Activated T-cell treated with anti-CD3 and anti-CD28 coated beads, Interleukin-2, amount 50 U/mL, for 4 hours (primary cell): ENCODE data around the gene CTSC. TPM values are rescaled to one million over a fixed set of nuclear protein-coding genes. Genes with fewer than 3 reads are reported as not detected.

ENCODE experiments used
- ATAC-seq, 2 donors: fragments of 200-7000 bp; cut with Tn5 transposase; one replicate each; pipeline ENCODE4 v1.10.0; 2021
- DNase-seq: peaks from one replicate; pipeline ENCODE4 v3.0.0-alpha.2; 2020
- H3K27me3 Mint-ChIP-seq: one replicate; pipeline ENCODE4 v1.8.0; 2021; ENCODE audit warnings: low read depth, mixed read lengths
- H3K36me3 Mint-ChIP-seq: one replicate; pipeline ENCODE4 v1.8.0; 2022; ENCODE audit warnings: mixed read lengths; ENCODE audit not compliant: insufficient read depth
- H3K4me1 Mint-ChIP-seq: one replicate; pipeline ENCODE4 v1.8.0; 2021; ENCODE audit warnings: low read depth, mixed read lengths
- H3K4me3 Mint-ChIP-seq: one replicate; pipeline ENCODE4 v1.8.0; 2021; ENCODE audit warnings: mild to moderate bottlenecking, moderate library complexity, mixed read lengths
- H3K9me3 Mint-ChIP-seq: one replicate; pipeline ENCODE4 v1.8.0; 2021; ENCODE audit warnings: mixed read lengths
- total RNA-seq, 3 donors: library from RNA; stranded (reverse); gene quantifications; one replicate each; pipeline ENCODE4 v1.2.1, GENCODE V29; 2021

CTSC gene
- 100 to 1,000 TPM in 2 of 3 donors, 10 to 100 TPM in 1; 67.2 to 129 (median 110) TPM for total RNA-seq

- peak; percentile 86 for DNase-seq
- peaks cover 19% of the 10 kb centered on the region for H3K36me3 Mint-ChIP-seq
- peak within 1 kb of the TSS; percentile 99 for H3K4me3 Mint-ChIP-seq
- peak; percentile 80 to 86 for ATAC-seq
- peaks cover 58% of the 10 kb centered on the region for H3K4me1 Mint-ChIP-seq
- H3K27me3 Mint-ChIP-seq: no peaks in the 10 kb centered on the region
- H3K9me3 Mint-ChIP-seq: no peaks in the 10 kb centered on the region
Measured at GRCh38 chr11:88337181-88337986, at the start of gene CTSC. CTSC (minus strand) TSS chr11:88337736; CDS start chr11:88337672, 64 bp downstream.

GRCh38 chr11:88384669-88385005 is 47.1 kb upstream of the CTSC start:
- no peak for ATAC-seq
- peaks cover 2% of the 10 kb centered on the region for H3K4me1 Mint-ChIP-seq

GRCh38 chr11:88384004-88384668 is 46.6 kb upstream of the CTSC start:
- no peak for ATAC-seq
- H3K9me3 Mint-ChIP-seq: no peaks in the 10 kb centered on the region
- no peaks in the 10 kb centered on the region for H3K36me3 Mint-ChIP-seq
- H3K27me3 Mint-ChIP-seq: no peaks in the 10 kb centered on the region
- H3K4me1 Mint-ChIP-seq: peaks cover 2% of the 10 kb centered on the region
- H3K4me3 Mint-ChIP-seq: no peak overlapping the region
- DNase-seq: no peak

More at GRCh38 chr11:88384669-88385005, 47.1 kb upstream of the CTSC start:
- H3K27me3 Mint-ChIP-seq: no peaks in the 10 kb centered on the region
- no peak for DNase-seq
- H3K36me3 Mint-ChIP-seq: no peaks in the 10 kb centered on the region
- no peaks in the 10 kb centered on the region for H3K9me3 Mint-ChIP-seq
- no peak overlapping the region for H3K4me3 Mint-ChIP-seq

- no peak for ATAC-seq
- H3K9me3 Mint-ChIP-seq: no peaks in the 10 kb centered on the region
- H3K27me3 Mint-ChIP-seq: no peaks in the 10 kb centered on the region
Measured at GRCh38 chr11:88383447-88383846, 45.9 kb upstream of the CTSC start.

GRCh38 chr11:88379130-88379529 is 41.6 kb upstream of the CTSC start:
- no peak for DNase-seq
- no peak overlapping the region for H3K4me3 Mint-ChIP-seq
- H3K4me1 Mint-ChIP-seq: no peaks in the 10 kb centered on the region
- H3K36me3 Mint-ChIP-seq: peaks cover 4% of the 10 kb centered on the region
- no peak for ATAC-seq
- no peaks in the 10 kb centered on the region for H3K27me3 Mint-ChIP-seq
- H3K9me3 Mint-ChIP-seq: no peaks in the 10 kb centered on the region

More at GRCh38 chr11:88383447-88383846, 45.9 kb upstream of the CTSC start:
- no peak overlapping the region for H3K4me3 Mint-ChIP-seq
- H3K4me1 Mint-ChIP-seq: peaks cover 2% of the 10 kb centered on the region
- DNase-seq: no peak
- no peaks in the 10 kb centered on the region for H3K36me3 Mint-ChIP-seq

GRCh38 chr11:88378422-88379066 is 41.0 kb upstream of the CTSC start:
- no peaks in the 10 kb centered on the region for H3K4me1 Mint-ChIP-seq
- DNase-seq (no peak), ATAC-seq (no peak)
- peaks cover 4% of the 10 kb centered on the region for H3K36me3 Mint-ChIP-seq
- H3K4me3 Mint-ChIP-seq: no peak overlapping the region
- H3K9me3 Mint-ChIP-seq: no peaks in the 10 kb centered on the region
- H3K27me3 Mint-ChIP-seq: no peaks in the 10 kb centered on the region

- ATAC-seq (no peak), DNase-seq (no peak)
- Mint-ChIP-seq H3K36me3 (peaks cover 4% of the 10 kb centered on the region), H3K4me1 (no peaks in the 10 kb centered on the region), H3K27me3 (no peaks in the 10 kb centered on the region), H3K9me3 (no peaks in the 10 kb centered on the region), H3K4me3 (no peak overlapping the region)
Measured at GRCh38 chr11:88377646-88378045, 40.1 kb upstream of the CTSC start.

- ATAC-seq (no peak), DNase-seq (no peak)
- peaks cover 4% of the 10 kb centered on the region for H3K36me3 Mint-ChIP-seq
- no peaks in the 10 kb centered on the region for H3K27me3 Mint-ChIP-seq
- H3K4me1 Mint-ChIP-seq: no peaks in the 10 kb centered on the region
- H3K4me3 Mint-ChIP-seq: no peak overlapping the region
- no peaks in the 10 kb centered on the region for H3K9me3 Mint-ChIP-seq
Measured at GRCh38 chr11:88377144-88377543, 39.6 kb upstream of the CTSC start.

GRCh38 chr11:88375927-88376470 is 38.5 kb upstream of the CTSC start:
- Mint-ChIP-seq H3K4me1 (peaks cover 6% of the 10 kb centered on the region), H3K36me3 (peaks cover 4% of the 10 kb centered on the region), H3K9me3 (no peaks in the 10 kb centered on the region), H3K4me3 (no peak overlapping the region), H3K27me3 (no peaks in the 10 kb centered on the region)
- no peak for ATAC-seq
- DNase-seq: no peak

GRCh38 chr11:88370782-88371181 is 33.2 kb upstream of the CTSC start:
- ATAC-seq: no peak
- peaks cover 22% of the 10 kb centered on the region for H3K4me1 Mint-ChIP-seq
- peaks cover 4% of the 10 kb centered on the region for H3K36me3 Mint-ChIP-seq
- H3K4me3 Mint-ChIP-seq: no peak overlapping the region
- DNase-seq: no peak
- H3K9me3 Mint-ChIP-seq: no peaks in the 10 kb centered on the region
- no peaks in the 10 kb centered on the region for H3K27me3 Mint-ChIP-seq

GRCh38 chr11:88367310-88367709 is 29.8 kb upstream of the CTSC start:
- H3K4me3 Mint-ChIP-seq: no peak overlapping the region
- no peaks in the 10 kb centered on the region for H3K9me3 Mint-ChIP-seq
- ATAC-seq (no peak), DNase-seq (no peak)
- no peaks in the 10 kb centered on the region for H3K36me3 Mint-ChIP-seq
- H3K27me3 Mint-ChIP-seq: no peaks in the 10 kb centered on the region
- H3K4me1 Mint-ChIP-seq: peaks cover 37% of the 10 kb centered on the region

GRCh38 chr11:88363648-88364065 is 26.1 kb upstream of the CTSC start:
- H3K4me3 Mint-ChIP-seq: no peak overlapping the region
- DNase-seq (no peak), ATAC-seq (peak; percentile 39 to 45)
- no peaks in the 10 kb centered on the region for H3K9me3 Mint-ChIP-seq
- H3K27me3 Mint-ChIP-seq: no peaks in the 10 kb centered on the region
- H3K36me3 Mint-ChIP-seq: no peaks in the 10 kb centered on the region
- H3K4me1 Mint-ChIP-seq: peaks cover 40% of the 10 kb centered on the region

GRCh38 chr11:88363004-88363403 is 25.5 kb upstream of the CTSC start:
- Mint-ChIP-seq H3K9me3 (no peaks in the 10 kb centered on the region), H3K4me3 (no peak overlapping the region), H3K4me1 (peaks cover 38% of the 10 kb centered on the region), H3K27me3 (no peaks in the 10 kb centered on the region), H3K36me3 (no peaks in the 10 kb centered on the region)
- DNase-seq (no peak), ATAC-seq (no peak)

GRCh38 chr11:88360141-88360540 is 22.6 kb upstream of the CTSC start:
- H3K27me3 Mint-ChIP-seq: no peaks in the 10 kb centered on the region
- peaks cover 44% of the 10 kb centered on the region for H3K4me1 Mint-ChIP-seq
- no peaks in the 10 kb centered on the region for H3K36me3 Mint-ChIP-seq
- H3K9me3 Mint-ChIP-seq: no peaks in the 10 kb centered on the region
- ATAC-seq (no peak), DNase-seq (no peak)
- H3K4me3 Mint-ChIP-seq: no peak overlapping the region
